Measurements from ENCODE around the gene MAP1LC3B2.

MAP1LC3B2 gene

DNA sequence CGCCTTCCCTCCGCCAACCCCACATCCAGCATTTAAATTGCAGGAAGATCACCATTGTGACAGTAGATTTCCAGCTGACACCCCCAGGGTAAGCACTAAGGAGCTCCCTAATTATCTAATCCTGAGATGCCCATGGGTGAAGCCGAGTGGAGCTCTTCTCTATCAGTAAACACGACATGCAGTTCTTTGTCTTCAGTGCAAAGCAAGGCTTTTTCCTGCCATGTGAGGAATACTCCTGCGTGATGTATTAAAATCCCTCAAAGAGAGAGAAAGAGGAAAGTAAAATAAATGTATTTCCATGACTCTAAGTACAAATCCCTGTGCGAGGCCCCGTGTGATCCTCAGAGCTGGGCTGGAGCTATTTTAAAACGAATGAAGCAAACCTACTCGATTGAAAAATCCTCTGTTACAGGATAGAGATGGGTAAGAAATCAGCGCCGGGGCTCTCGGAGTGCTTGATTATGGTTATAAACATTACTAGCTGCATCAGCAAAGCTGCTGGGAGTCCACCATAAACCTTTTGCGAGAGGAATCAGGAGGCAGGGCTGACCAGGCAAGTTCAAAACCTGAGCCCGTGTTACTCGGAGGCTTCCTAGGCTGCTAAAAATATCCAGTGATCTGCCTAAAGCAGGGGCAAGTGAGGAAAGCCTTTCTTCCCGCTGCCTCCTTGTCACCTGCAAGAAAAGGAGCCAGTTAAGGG is 61.5 kb downstream of the MAP1LC3B2 start:
- Histone ChIP-seq H2AFZ (ENCODE audit: low read length) (no peak overlapping the region), H3K79me2 (ENCODE audit: insufficient read depth, low read length) (no peaks in the 10 kb centered on the region), H3K9me2 (ENCODE audit: low read depth, low read length) (no peaks in the 10 kb centered on the region)

DNA sequence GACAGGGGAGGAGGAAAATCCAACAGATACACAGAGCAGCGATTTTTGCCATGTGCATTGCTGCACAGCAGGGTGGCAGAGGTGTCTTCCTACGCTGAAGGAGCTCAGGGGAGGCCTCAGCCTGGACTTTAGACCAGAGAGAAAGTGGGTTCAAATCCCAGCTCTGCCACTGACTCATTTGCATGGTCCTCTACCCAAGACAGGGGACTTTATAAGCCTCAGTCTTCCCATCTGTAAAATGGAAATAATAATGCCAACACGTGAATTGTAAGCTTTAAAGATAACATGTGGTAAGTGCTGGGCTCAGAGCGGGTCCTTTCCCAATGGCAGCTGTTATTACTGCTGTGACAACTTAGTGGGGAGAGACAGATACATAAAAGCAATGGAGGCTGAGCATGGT is 62.0 kb downstream of the MAP1LC3B2 start:
- H2AFZ ChIP-seq (ENCODE audit: low read length) = no peak overlapping the region
- no peak overlapping the region for H3K4me3 ChIP-seq (ENCODE audit: low read depth, low read length, poor library complexity, severe bottlenecking)
- no peaks in the 10 kb centered on the region for H3K79me2 ChIP-seq (ENCODE audit: insufficient read depth, low read length)
- no peak overlapping the region for H3K27ac ChIP-seq (ENCODE audit: low read depth, low read length, poor library complexity, severe bottlenecking)
- H4K20me1 ChIP-seq (ENCODE audit: insufficient read depth, low read length) = no peaks in the 10 kb centered on the region
- no peaks in the 10 kb centered on the region for H3K36me3 ChIP-seq (ENCODE audit: insufficient read depth, low read length)
- H3K9ac ChIP-seq (ENCODE audit: low read length) = no peak overlapping the region
- no peaks in the 10 kb centered on the region for H3F3A ChIP-seq (ENCODE audit: insufficient read depth, low read length)
- no peak overlapping the region for H3K4me2 ChIP-seq (ENCODE audit: low read length)
- H3K9me2 ChIP-seq (ENCODE audit: low read depth, low read length) = no peaks in the 10 kb centered on the region
- H3K27me3 ChIP-seq (ENCODE audit: insufficient read depth, low read length) = peaks cover 11% of the 10 kb centered on the region; the same call in 1 of the 2 replicates
- no peaks in the 10 kb centered on the region for H3K4me1 ChIP-seq (ENCODE audit: insufficient read depth, low read length, severe bottlenecking)
- 0 out of 2 replicates have a peak, but pooled peaks cover 4% of the 10 kb centered on the region for H3K9me3 ChIP-seq (ENCODE audit: low read length)
- TF ChIP-seq, protein P1, sequence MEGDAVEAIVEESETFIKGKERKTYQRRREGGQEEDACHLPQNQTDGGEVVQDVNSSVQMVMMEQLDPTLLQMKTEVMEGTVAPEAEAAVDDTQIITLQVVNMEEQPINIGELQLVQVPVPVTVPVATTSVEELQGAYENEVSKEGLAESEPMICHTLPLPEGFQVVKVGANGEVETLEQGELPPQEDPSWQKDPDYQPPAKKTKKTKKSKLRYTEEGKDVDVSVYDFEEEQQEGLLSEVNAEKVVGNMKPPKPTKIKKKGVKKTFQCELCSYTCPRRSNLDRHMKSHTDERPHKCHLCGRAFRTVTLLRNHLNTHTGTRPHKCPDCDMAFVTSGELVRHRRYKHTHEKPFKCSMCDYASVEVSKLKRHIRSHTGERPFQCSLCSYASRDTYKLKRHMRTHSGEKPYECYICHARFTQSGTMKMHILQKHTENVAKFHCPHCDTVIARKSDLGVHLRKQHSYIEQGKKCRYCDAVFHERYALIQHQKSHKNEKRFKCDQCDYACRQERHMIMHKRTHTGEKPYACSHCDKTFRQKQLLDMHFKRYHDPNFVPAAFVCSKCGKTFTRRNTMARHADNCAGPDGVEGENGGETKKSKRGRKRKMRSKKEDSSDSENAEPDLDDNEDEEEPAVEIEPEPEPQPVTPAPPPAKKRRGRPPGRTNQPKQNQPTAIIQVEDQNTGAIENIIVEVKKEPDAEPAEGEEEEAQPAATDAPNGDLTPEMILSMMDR (IDR thresholded peaks at IDR 0.05; ENCODE audit: low read length) = no peak
- no peak for TF ChIP-seq EZH2 (IDR thresholded peaks at IDR 0.05; ENCODE audit: borderline replicate concordance, low read length)

More for the DNA sequence above, 61.5 kb downstream of the MAP1LC3B2 start:
- Histone ChIP-seq H3K27me3 (ENCODE audit: insufficient read depth, low read length) (peaks cover 11% of the 10 kb centered on the region; the same call in 1 of the 2 replicates), H3K9me3 (ENCODE audit: low read length) (0 out of 2 replicates have a peak, but pooled peaks cover 4% of the 10 kb centered on the region), H3K4me3 (ENCODE audit: low read depth, low read length, poor library complexity, severe bottlenecking) (no peak overlapping the region), H3F3A (ENCODE audit: insufficient read depth, low read length) (no peaks in the 10 kb centered on the region), H3K9ac (ENCODE audit: low read length) (no peak overlapping the region), H4K20me1 (ENCODE audit: insufficient read depth, low read length) (no peaks in the 10 kb centered on the region), H3K4me2 (ENCODE audit: low read length) (no peak overlapping the region), H3K27ac (ENCODE audit: low read depth, low read length, poor library complexity, severe bottlenecking) (no peak overlapping the region), H3K4me1 (ENCODE audit: insufficient read depth, low read length, severe bottlenecking) (no peaks in the 10 kb centered on the region), H3K36me3 (ENCODE audit: insufficient read depth, low read length) (no peaks in the 10 kb centered on the region)
- TF ChIP-seq EZH2 (IDR thresholded peaks at IDR 0.05; ENCODE audit: borderline replicate concordance, low read length) = no peak
- TF ChIP-seq, protein P1 (IDR thresholded peaks at IDR 0.05; ENCODE audit: low read length) = no peak

DNA sequence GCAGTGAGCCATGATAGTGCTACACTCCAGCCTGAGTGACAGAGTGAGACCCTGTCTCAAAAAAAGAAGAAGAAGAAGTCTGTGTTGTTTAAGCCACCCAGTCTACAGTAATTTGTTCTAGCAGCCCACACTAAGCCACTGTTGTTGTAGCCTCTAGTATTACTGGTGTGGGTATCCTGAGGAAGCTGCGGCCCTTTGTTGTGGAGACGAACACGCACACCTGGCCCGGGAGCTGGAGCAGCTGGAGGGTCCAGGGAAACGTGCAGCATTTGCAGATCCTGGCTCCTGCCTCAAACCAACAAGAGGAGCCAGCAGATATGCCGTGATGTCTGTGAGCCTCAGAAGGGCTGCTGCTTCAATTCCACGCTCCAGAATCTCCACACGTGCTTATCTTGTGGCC is 65.3 kb downstream of the MAP1LC3B2 start:
- peaks cover 4% of the 10 kb centered on the region; the same call in 1 of the 2 replicates for H3K27me3 ChIP-seq (ENCODE audit: insufficient read depth, low read length)
- no peak overlapping the region for H3K27ac ChIP-seq (ENCODE audit: low read depth, low read length, poor library complexity, severe bottlenecking)
- no peaks in the 10 kb centered on the region for H3F3A ChIP-seq (ENCODE audit: insufficient read depth, low read length)
- H3K9ac ChIP-seq (ENCODE audit: low read length) = no peak overlapping the region
- no peaks in the 10 kb centered on the region for H3K9me2 ChIP-seq (ENCODE audit: low read depth, low read length)
- H4K20me1 ChIP-seq (ENCODE audit: insufficient read depth, low read length) = no peaks in the 10 kb centered on the region
- H3K4me2 ChIP-seq (ENCODE audit: low read length) = no peak overlapping the region
- H2AFZ ChIP-seq (ENCODE audit: low read length) = no peak overlapping the region
- no peaks in the 10 kb centered on the region for H3K79me2 ChIP-seq (ENCODE audit: insufficient read depth, low read length)
- H3K36me3 ChIP-seq (ENCODE audit: insufficient read depth, low read length) = no peaks in the 10 kb centered on the region
- no peaks in the 10 kb centered on the region for H3K4me1 ChIP-seq (ENCODE audit: insufficient read depth, low read length, severe bottlenecking)
- TF ChIP-seq, protein P1 (IDR thresholded peaks at IDR 0.05; ENCODE audit: low read length) = no peak
- no peak for TF ChIP-seq EZH2 (IDR thresholded peaks at IDR 0.05; ENCODE audit: borderline replicate concordance, low read length)
- H3K9me3 ChIP-seq (ENCODE audit: low read length) = 0 out of 2 replicates have a peak, but pooled peaks cover 4% of the 10 kb centered on the region
- H3K4me3 ChIP-seq (ENCODE audit: low read depth, low read length, poor library complexity, severe bottlenecking) = no peak overlapping the region

Data from OCI-LY1 (cell line).